ENCODE data around the gene PKIB. TPM values are rescaled to one million over a fixed set of nuclear protein-coding genes. Genes with fewer than 3 reads are reported as not detected.

The PKIB gene
- total and polyA plus RNA-seq, 5 donors from 2014 or later, result 0.32 to 0.95 (median 0.67) TPM; not detected in 1

DNA sequence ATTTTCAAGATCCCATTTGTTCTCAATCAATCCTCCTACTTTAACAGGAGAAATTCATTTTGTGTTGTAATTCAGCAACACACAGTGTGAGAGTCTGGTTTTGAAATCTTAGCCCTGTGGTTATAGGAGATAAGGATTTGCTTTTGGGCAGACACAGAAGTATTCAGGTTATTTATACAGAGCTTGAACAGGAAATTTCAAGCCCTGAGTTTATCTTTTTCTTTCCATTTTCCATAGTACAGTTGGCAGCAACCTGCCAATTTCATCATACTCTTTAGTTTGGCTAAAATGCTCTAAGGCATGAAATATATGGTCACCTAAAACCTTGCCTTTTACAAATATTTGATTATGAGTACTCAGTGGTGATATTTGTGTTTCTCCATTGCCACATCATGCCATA is 41.4 kb downstream of the PKIB start:
- no peaks in the 10 kb centered on the region for H3K36me3 ChIP-seq (ENCODE audit: control insufficient read depth, insufficient read depth, low read length)
- no peak overlapping the region for H3K4me3 ChIP-seq (ENCODE audit: low read depth, low read length)
- Mint-ChIP-seq H3K36me3 (no peaks in the 10 kb centered on the region), H3K9me3 (no peaks in the 10 kb centered on the region), H3K27me3 (peaks cover 4% of the 10 kb centered on the region), H3K27ac (no peak overlapping the region), H3K4me3 (no peak overlapping the region), H3K4me1 (no peaks in the 10 kb centered on the region)
- H3K27ac ChIP-seq (ENCODE audit: insufficient read depth, low read length, poor library complexity, severe bottlenecking), result no peak overlapping the region
- DNase-seq, result no peak
- H3K4me1 ChIP-seq (ENCODE audit: control insufficient read depth, insufficient read depth, low read length, poor library complexity, severe bottlenecking), result no peaks in the 10 kb centered on the region
- no peak for ATAC-seq (ENCODE audit: low read depth in 2 of 2)
- no peaks in the 10 kb centered on the region for H3K9me3 ChIP-seq (ENCODE audit: control insufficient read depth in 2 of 2, low read length in 2 of 2)
- H3K27me3 ChIP-seq (ENCODE audit: control insufficient read depth, insufficient read depth, low read length), result no peaks in the 10 kb centered on the region

DNA sequence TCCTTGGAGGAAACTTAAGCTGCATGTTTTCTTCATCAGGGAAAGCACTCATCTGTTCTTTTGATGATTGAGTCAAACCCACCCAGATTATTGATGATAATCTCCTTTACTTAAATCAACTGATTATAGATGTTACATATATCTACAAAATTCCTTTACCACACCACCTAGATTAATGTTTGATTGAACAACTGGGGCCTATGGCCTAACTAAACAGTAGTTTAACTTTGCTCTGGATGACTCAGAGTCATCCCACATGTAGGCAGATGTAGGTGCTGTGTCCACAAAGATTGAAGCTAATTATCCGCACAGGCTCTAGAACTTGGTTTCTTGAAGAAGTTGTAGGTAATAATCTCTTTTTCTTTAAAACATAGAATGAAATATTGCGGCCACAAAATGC is 42.2 kb downstream of the PKIB start:
- Histone ChIP-seq H3K4me1 (ENCODE audit: control insufficient read depth, insufficient read depth, low read length, poor library complexity, severe bottlenecking) (no peaks in the 10 kb centered on the region), H3K36me3 (ENCODE audit: control insufficient read depth, insufficient read depth, low read length) (no peaks in the 10 kb centered on the region), H3K4me3 (ENCODE audit: low read depth, low read length) (no peak overlapping the region), H3K9me3 (ENCODE audit: control insufficient read depth in 2 of 2, low read length in 2 of 2) (no peaks in the 10 kb centered on the region), H3K27me3 (ENCODE audit: control insufficient read depth, insufficient read depth, low read length) (no peaks in the 10 kb centered on the region), H3K27ac (ENCODE audit: insufficient read depth, low read length, poor library complexity, severe bottlenecking) (no peak overlapping the region)
- Mint-ChIP-seq H3K9me3 (no peaks in the 10 kb centered on the region), H3K36me3 (no peaks in the 10 kb centered on the region), H3K4me3 (no peak overlapping the region), H3K27me3 (peaks cover 4% of the 10 kb centered on the region), H3K4me1 (no peaks in the 10 kb centered on the region), H3K27ac (no peak overlapping the region)
- DNase-seq, result no peak
- ATAC-seq (ENCODE audit: low read depth in 2 of 2), result no peak

DNA sequence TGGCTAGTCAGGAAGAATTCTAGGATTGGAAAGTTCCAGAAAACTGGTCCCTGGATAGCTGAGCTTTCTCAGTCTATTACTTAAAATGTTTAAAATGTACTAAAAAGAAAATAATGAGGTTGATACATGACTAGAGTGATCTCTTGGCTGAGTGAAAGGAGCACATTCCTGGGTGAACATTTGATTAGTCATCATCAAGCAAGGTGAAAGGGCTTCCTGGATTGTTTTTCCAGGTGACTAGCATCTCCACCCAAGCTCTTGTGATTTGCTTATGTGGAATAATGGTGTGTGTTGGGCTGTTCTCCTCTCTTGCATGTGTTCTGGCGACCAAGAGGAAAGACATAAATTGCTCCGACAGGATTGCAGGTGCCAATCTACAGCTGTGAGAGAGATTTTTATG is 42.9 kb downstream of the PKIB start:
- Mint-ChIP-seq H3K4me1 (no peaks in the 10 kb centered on the region), H3K36me3 (no peaks in the 10 kb centered on the region), H3K27ac (no peak overlapping the region), H3K27me3 (peaks cover 4% of the 10 kb centered on the region), H3K9me3 (no peaks in the 10 kb centered on the region), H3K4me3 (no peak overlapping the region)
- ATAC-seq (ENCODE audit: low read depth in 2 of 2) (no peak), DNase-seq (no peak)
- H3K27me3 ChIP-seq (ENCODE audit: control insufficient read depth, insufficient read depth, low read length), result no peaks in the 10 kb centered on the region
- no peak overlapping the region for H3K4me3 ChIP-seq (ENCODE audit: low read depth, low read length)
- H3K36me3 ChIP-seq (ENCODE audit: control insufficient read depth, insufficient read depth, low read length), result no peaks in the 10 kb centered on the region
- no peaks in the 10 kb centered on the region for H3K4me1 ChIP-seq (ENCODE audit: control insufficient read depth, insufficient read depth, low read length, poor library complexity, severe bottlenecking)
- no peak overlapping the region for H3K27ac ChIP-seq (ENCODE audit: insufficient read depth, low read length, poor library complexity, severe bottlenecking)
- H3K9me3 ChIP-seq (ENCODE audit: control insufficient read depth in 2 of 2, low read length in 2 of 2), result no peaks in the 10 kb centered on the region

DNA sequence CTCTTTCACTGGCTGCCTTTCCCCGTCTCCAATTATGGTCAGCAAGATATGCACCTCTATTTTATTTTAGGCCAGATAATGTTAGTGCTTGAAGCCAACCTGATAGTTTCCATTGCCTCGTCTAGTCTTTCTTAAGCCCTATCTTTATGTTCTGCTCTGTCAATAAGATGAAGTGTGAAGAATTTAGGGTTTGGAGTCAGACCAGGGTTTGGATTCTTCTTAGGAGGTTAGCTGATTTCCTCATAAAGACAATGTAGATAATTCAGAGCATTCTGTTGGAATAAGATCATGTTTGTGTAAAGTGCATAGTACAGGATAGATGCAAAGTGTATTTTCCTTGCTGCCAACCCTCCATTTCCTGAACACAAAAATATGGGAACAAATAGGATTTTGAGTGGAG is 43.8 kb downstream of the PKIB start:
- no peaks in the 10 kb centered on the region for H3K4me1 ChIP-seq (ENCODE audit: control insufficient read depth, insufficient read depth, low read length, poor library complexity, severe bottlenecking)
- no peaks in the 10 kb centered on the region for H3K9me3 ChIP-seq (ENCODE audit: control insufficient read depth in 2 of 2, low read length in 2 of 2)
- no peak overlapping the region for H3K27ac ChIP-seq (ENCODE audit: insufficient read depth, low read length, poor library complexity, severe bottlenecking)
- no peak overlapping the region for H3K4me3 ChIP-seq (ENCODE audit: low read depth, low read length)
- DNase-seq (no peak), ATAC-seq (ENCODE audit: low read depth in 2 of 2) (no peak)
- Mint-ChIP-seq H3K27ac (no peak overlapping the region), H3K4me1 (no peaks in the 10 kb centered on the region), H3K4me3 (no peak overlapping the region), H3K36me3 (no peaks in the 10 kb centered on the region), H3K9me3 (no peaks in the 10 kb centered on the region), H3K27me3 (peaks cover 4% of the 10 kb centered on the region)
- H3K36me3 ChIP-seq (ENCODE audit: control insufficient read depth, insufficient read depth, low read length), result no peaks in the 10 kb centered on the region
- no peaks in the 10 kb centered on the region for H3K27me3 ChIP-seq (ENCODE audit: control insufficient read depth, insufficient read depth, low read length)

DNA sequence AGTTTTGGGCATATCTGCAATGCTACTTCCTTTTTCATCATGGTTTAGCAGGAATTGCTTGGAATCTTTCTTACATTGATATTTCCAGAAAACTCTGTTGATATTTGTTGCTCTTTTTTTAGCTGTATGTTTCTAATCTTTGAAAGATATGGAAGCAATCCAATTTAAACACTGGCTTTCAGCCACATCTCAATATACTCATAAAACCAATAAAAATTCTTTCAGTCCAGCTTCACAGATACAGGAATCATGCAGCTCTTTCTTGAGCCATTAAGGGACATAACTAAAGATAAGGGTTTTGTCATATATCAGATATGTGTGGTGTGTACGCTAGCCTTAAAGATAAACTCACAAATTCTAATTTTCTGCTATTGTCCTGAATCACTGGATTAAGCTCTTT is 47.4 kb downstream of the PKIB start:
- Mint-ChIP-seq H3K27ac (no peak overlapping the region), H3K36me3 (no peaks in the 10 kb centered on the region), H3K4me3 (no peak overlapping the region), H3K4me1 (no peaks in the 10 kb centered on the region), H3K27me3 (no peaks in the 10 kb centered on the region), H3K9me3 (peaks cover 0 to 4% (median 0%) of the 10 kb centered on the region in 7 donors)
- Histone ChIP-seq H3K27me3 (ENCODE audit: control insufficient read depth, insufficient read depth, low read length) (no peaks in the 10 kb centered on the region), H3K4me3 (ENCODE audit: low read depth, low read length) (no peak overlapping the region), H3K9me3 (ENCODE audit: control insufficient read depth in 2 of 2, low read length in 2 of 2) (no peaks in the 10 kb centered on the region), H3K36me3 (ENCODE audit: control insufficient read depth, insufficient read depth, low read length) (no peaks in the 10 kb centered on the region), H3K27ac (ENCODE audit: insufficient read depth, low read length, poor library complexity, severe bottlenecking) (no peak overlapping the region), H3K4me1 (ENCODE audit: control insufficient read depth, insufficient read depth, low read length, poor library complexity, severe bottlenecking) (no peaks in the 10 kb centered on the region)
- ATAC-seq (ENCODE audit: low read depth in 2 of 2), result no peak
- no peak for DNase-seq

DNA sequence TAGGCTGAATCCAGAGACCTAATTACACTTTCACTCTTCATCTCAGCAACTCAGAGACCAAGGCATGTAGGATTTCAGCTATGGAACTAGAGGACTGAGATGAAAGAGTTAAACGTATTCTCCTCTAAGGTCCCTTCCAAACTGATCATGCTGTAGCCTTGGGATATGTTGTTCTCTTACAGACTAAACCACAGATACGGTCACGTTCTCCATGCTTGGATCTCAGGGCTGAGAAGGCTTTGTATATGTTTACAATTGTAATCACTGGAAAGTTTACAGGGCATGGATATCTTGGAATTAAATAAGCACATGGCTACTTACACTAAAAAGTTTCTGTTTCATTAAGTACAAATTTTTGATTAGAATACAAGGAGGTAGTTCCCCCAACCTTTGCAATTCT is 50.1 kb downstream of the PKIB start:
- no peak overlapping the region for H3K27ac Mint-ChIP-seq
- no peaks in the 10 kb centered on the region for H3K4me1 ChIP-seq (ENCODE audit: control insufficient read depth, insufficient read depth, low read length, poor library complexity, severe bottlenecking)
- H3K27me3 ChIP-seq (ENCODE audit: control insufficient read depth, insufficient read depth, low read length), result no peaks in the 10 kb centered on the region
- no peaks in the 10 kb centered on the region for H3K36me3 Mint-ChIP-seq
- peaks cover 0 to 1% (median 0%) of the 10 kb centered on the region in 4 donors for H3K4me1 Mint-ChIP-seq
- H3K27me3 Mint-ChIP-seq, result no peaks in the 10 kb centered on the region
- no peak overlapping the region for H3K4me3 ChIP-seq (ENCODE audit: low read depth, low read length)
- H3K36me3 ChIP-seq (ENCODE audit: control insufficient read depth, insufficient read depth, low read length), result no peaks in the 10 kb centered on the region
- H3K27ac ChIP-seq (ENCODE audit: insufficient read depth, low read length, poor library complexity, severe bottlenecking), result no peak overlapping the region
- peaks cover 0 to 4% (median 0%) of the 10 kb centered on the region in 7 donors for H3K9me3 Mint-ChIP-seq
- H3K4me3 Mint-ChIP-seq, result no peak overlapping the region
- DNase-seq, result no peak
- ATAC-seq (ENCODE audit: low read depth in 2 of 2), result no peak
- H3K9me3 ChIP-seq (ENCODE audit: control insufficient read depth in 2 of 2, low read length in 2 of 2), result no peaks in the 10 kb centered on the region

DNA sequence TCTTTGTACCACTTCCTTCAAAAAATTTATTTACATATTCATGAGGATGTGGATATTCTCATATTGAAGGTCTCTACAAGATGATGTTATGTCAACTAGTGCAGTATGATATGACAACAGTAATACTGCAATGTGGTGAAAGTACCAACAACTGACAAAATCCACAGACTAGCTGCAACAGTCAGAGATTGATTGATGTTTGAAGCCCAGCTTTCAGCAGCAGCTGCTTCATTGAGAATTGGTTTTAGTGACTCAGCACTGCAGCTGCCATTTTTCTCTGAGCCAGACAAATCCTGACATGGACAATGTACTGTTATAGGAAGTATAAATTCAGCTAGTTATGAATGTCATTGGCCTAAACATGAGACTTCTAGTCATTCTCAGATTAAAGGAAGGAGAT is 53.8 kb downstream of the PKIB start:
- Histone ChIP-seq H3K27ac (ENCODE audit: insufficient read depth, low read length, poor library complexity, severe bottlenecking) (no peak overlapping the region), H3K4me3 (ENCODE audit: low read depth, low read length) (no peak overlapping the region), H3K4me1 (ENCODE audit: control insufficient read depth, insufficient read depth, low read length, poor library complexity, severe bottlenecking) (no peaks in the 10 kb centered on the region), H3K27me3 (ENCODE audit: control insufficient read depth, insufficient read depth, low read length) (no peaks in the 10 kb centered on the region), H3K9me3 (ENCODE audit: control insufficient read depth in 2 of 2, low read length in 2 of 2) (no peaks in the 10 kb centered on the region), H3K36me3 (ENCODE audit: control insufficient read depth, insufficient read depth, low read length) (no peaks in the 10 kb centered on the region)
- Mint-ChIP-seq H3K4me3 (no peak overlapping the region), H3K9me3 (peaks cover 0 to 5% (median 1%) of the 10 kb centered on the region in 7 donors), H3K36me3 (no peaks in the 10 kb centered on the region), H3K4me1 (peaks cover 0 to 1% (median 0%) of the 10 kb centered on the region in 4 donors), H3K27me3 (no peaks in the 10 kb centered on the region), H3K27ac (no peak overlapping the region)
- DNase-seq, result no peak
- no peak for ATAC-seq (ENCODE audit: low read depth in 2 of 2)

DNA sequence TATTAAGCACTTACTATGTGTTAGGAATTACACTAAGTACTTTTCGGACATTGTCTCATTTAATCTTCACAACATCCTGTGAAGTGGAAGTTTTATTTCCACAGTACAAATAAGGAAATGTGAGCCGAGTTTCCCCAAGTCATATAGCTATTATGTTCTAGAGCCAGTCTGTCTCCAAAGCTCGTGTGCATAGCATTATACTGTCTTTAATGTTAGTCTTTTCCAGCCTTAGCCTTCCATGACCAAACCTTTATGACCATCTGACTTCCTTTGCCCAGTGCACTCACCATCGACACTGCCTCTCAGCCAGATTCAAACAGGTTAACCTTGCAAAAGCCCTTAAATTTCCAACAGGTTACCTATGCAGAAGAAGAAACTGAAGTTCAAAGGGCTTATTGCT is 55.7 kb downstream of the PKIB start:
- no peaks in the 10 kb centered on the region for H3K36me3 ChIP-seq (ENCODE audit: control insufficient read depth, insufficient read depth, low read length)
- peaks cover 0 to 1% (median 0%) of the 10 kb centered on the region in 4 donors for H3K4me1 Mint-ChIP-seq
- H3K27ac Mint-ChIP-seq, result no peak overlapping the region
- H3K36me3 Mint-ChIP-seq, result no peaks in the 10 kb centered on the region
- ATAC-seq (ENCODE audit: low read depth in 2 of 2) (no peak), DNase-seq (no peak)
- no peaks in the 10 kb centered on the region for H3K27me3 ChIP-seq (ENCODE audit: control insufficient read depth, insufficient read depth, low read length)
- H3K4me3 Mint-ChIP-seq, result no peak overlapping the region
- H3K27me3 Mint-ChIP-seq, result no peaks in the 10 kb centered on the region
- H3K9me3 Mint-ChIP-seq, result peaks cover 0 to 6% (median 1%) of the 10 kb centered on the region in 7 donors
- no peaks in the 10 kb centered on the region for H3K4me1 ChIP-seq (ENCODE audit: control insufficient read depth, insufficient read depth, low read length, poor library complexity, severe bottlenecking)
- no peak overlapping the region for H3K27ac ChIP-seq (ENCODE audit: insufficient read depth, low read length, poor library complexity, severe bottlenecking)
- H3K9me3 ChIP-seq (ENCODE audit: control insufficient read depth in 2 of 2, low read length in 2 of 2), result no peaks in the 10 kb centered on the region
- H3K4me3 ChIP-seq (ENCODE audit: low read depth, low read length), result no peak overlapping the region

All from CD4-positive, CD25-positive, alpha-beta regulatory T cell (primary cell).